WTC11 (cell line): Measurements from ENCODE around the gene GRK1. TPM values are rescaled to one million over a fixed set of nuclear protein-coding genes. Genes with fewer than 3 reads are reported as not detected.

Source experiments
- ATAC-seq: fragments of 200-7000 bp; cut with Tn5 transposase; 2 replicates; pipeline ENCODE4 v1.10.0; 2021; ENCODE audit warnings: mild to moderate bottlenecking, moderate library complexity
- CTCF ChIA-PET: fragments of 300-600 bp; sonication (Branson Sonifier 250); formaldehyde crosslinking; loops from one replicate; lab custom pipeline; 2021; ENCODE audit warnings: antibody characterized with exemption; lab: Charles Lee
- POLR2A ChIA-PET: fragments of 350-600 bp; sonication (Branson Sonifier 250); formaldehyde crosslinking; loops from one replicate; lab custom pipeline; 2021; ENCODE audit warnings: antibody characterized with exemption; lab: Charles Lee
- DNase-seq: peaks from one replicate; pipeline ENCODE4 v3.0.0; 2021; ENCODE audit warnings: low spot score
- H3K27ac Mint-ChIP-seq: 2 replicates; pipeline ENCODE4 v1.8.0; 2021; ENCODE audit warnings: mixed read lengths
- H3K27me3 Mint-ChIP-seq: 2 replicates; pipeline ENCODE4 v1.8.0; 2021; ENCODE audit warnings: low read depth, mild to moderate bottlenecking, moderate library complexity, mixed read lengths
- H3K36me3 Mint-ChIP-seq: 2 replicates; pipeline ENCODE4 v1.8.0; 2021; ENCODE audit warnings: mixed read lengths
- H3K4me1 Mint-ChIP-seq: 2 replicates; pipeline ENCODE4 v1.8.0; 2022; ENCODE audit warnings: mixed read lengths
- H3K4me3 Mint-ChIP-seq: 2 replicates; pipeline ENCODE4 v1.8.0; 2021; ENCODE audit warnings: mild to moderate bottlenecking, moderate library complexity, mixed read lengths
- H3K9me3 Mint-ChIP-seq: 2 replicates; pipeline ENCODE4 v1.8.0; 2021; ENCODE audit warnings: mixed read lengths
- CBFB ChIP-seq: sonication (generic); formaldehyde crosslinking; IDR thresholded peaks from 2 replicates; pipeline ENCODE4 v1.8.1; 2022; ENCODE audit warnings: mild to moderate bottlenecking, low read depth, missing genetic modification reagents
- CREM ChIP-seq: sonication (generic); formaldehyde crosslinking; IDR thresholded peaks from 2 replicates; pipeline ENCODE4 v1.8.1; 2022; ENCODE audit warnings: mild to moderate bottlenecking, missing genetic modification reagents, moderate library complexity
- GRHL2 ChIP-seq: fragments of 250-450 bp; sonication (Bioruptor Pico); IDR thresholded peaks from 2 replicates; pipeline ENCODE4 v1.8.0; 2022; ENCODE audit warnings: mild to moderate bottlenecking, moderate library complexity; ENCODE audit not compliant: insufficient replicate concordance, severe bottlenecking
- MXD4 ChIP-seq: fragments of 250-450 bp; sonication (Bioruptor Pico); IDR thresholded peaks from 2 replicates; pipeline ENCODE4 v1.8.0; 2021; ENCODE audit warnings: mild to moderate bottlenecking, moderate library complexity, borderline replicate concordance
- NFE2L1 ChIP-seq: sonication (generic); formaldehyde crosslinking; IDR thresholded peaks from 2 replicates; pipeline ENCODE4 v1.8.1; 2023; ENCODE audit warnings: missing genetic modification reagents
- NR2C2 ChIP-seq: sonication (generic); formaldehyde crosslinking; IDR thresholded peaks from 2 replicates; pipeline ENCODE4 v1.8.0; 2022; ENCODE audit warnings: mild to moderate bottlenecking, missing genetic modification reagents
- RORB ChIP-seq: fragments of 250-450 bp; sonication (Bioruptor Pico); IDR thresholded peaks from 2 replicates; pipeline ENCODE4 v1.9.0; 2021; ENCODE audit warnings: mild to moderate bottlenecking
- SMAD3 ChIP-seq: sonication (generic); formaldehyde crosslinking; IDR thresholded peaks from 2 replicates; pipeline ENCODE4 v1.8.0; 2022; ENCODE audit warnings: missing genetic modification reagents, mild to moderate bottlenecking, borderline replicate concordance
- SOX15 ChIP-seq: fragments of 250-450 bp; sonication (Bioruptor Pico); IDR thresholded peaks from 2 replicates; pipeline ENCODE4 v1.9.0; 2021; ENCODE audit warnings: mild to moderate bottlenecking
- TEAD1 ChIP-seq: sonication (generic); formaldehyde crosslinking; IDR thresholded peaks from 2 replicates; pipeline ENCODE4 v1.8.0; 2022; ENCODE audit warnings: mild to moderate bottlenecking, missing genetic modification reagents
- ZNF138 ChIP-seq: sonication (generic); formaldehyde crosslinking; conservative IDR thresholded peaks from 2 replicates; pipeline ENCODE4 v1.8.1; 2022; ENCODE audit warnings: mild to moderate bottlenecking, moderate library complexity, missing genetic modification reagents
- ZNF671 ChIP-seq: fragments of 250-450 bp; sonication (Bioruptor Pico); IDR thresholded peaks from 2 replicates; pipeline ENCODE4 v1.8.0; 2021; ENCODE audit warnings: mild to moderate bottlenecking
- total RNA-seq: library from RNA; stranded (reverse); gene quantifications from 3 replicates; pipeline ENCODE4 v1.2.3, GENCODE V29; 2021
- TF ChIP-seq, protein P1 (sequence below): sonication (generic); formaldehyde crosslinking; IDR thresholded peaks from 2 replicates; pipeline ENCODE4 v1.8.0; 2023; ENCODE audit warnings: missing genetic modification reagents
- TF ChIP-seq, protein P2 (sequence below): fragments of 250-450 bp; sonication (Bioruptor Pico); IDR thresholded peaks from 2 replicates; pipeline ENCODE4 v1.9.0; 2021; ENCODE audit warnings: moderate library complexity, mild to moderate bottlenecking, inconsistent platforms, borderline replicate concordance
- TF ChIP-seq, protein P3 (sequence below): sonication (generic); formaldehyde crosslinking; IDR thresholded peaks from 2 replicates; pipeline ENCODE4 v1.8.0; 2023; ENCODE audit warnings: missing genetic modification reagents, mild to moderate bottlenecking, borderline replicate concordance
- TF ChIP-seq, protein P4 (sequence below): sonication (generic); formaldehyde crosslinking; IDR thresholded peaks from 2 replicates; pipeline ENCODE4 v1.8.0; 2022; ENCODE audit warnings: mild to moderate bottlenecking, missing genetic modification reagents
- TF ChIP-seq, protein P5 (sequence below): sonication (generic); formaldehyde crosslinking; IDR thresholded peaks from 2 replicates; pipeline ENCODE4 v1.8.0; 2022; ENCODE audit warnings: mild to moderate bottlenecking, missing genetic modification reagents
- TF ChIP-seq, protein P6 (sequence below): fragments of 250-450 bp; sonication (Bioruptor Pico); IDR thresholded peaks from 2 replicates; pipeline ENCODE4 v1.9.0; 2021; ENCODE audit warnings: mild to moderate bottlenecking
- TF ChIP-seq, protein P7 (sequence below): sonication (generic); formaldehyde crosslinking; IDR thresholded peaks from 2 replicates; pipeline ENCODE4 v1.8.1; 2023; ENCODE audit warnings: mild to moderate bottlenecking, moderate library complexity, missing genetic modification reagents
- TF ChIP-seq, protein P8 (sequence below): sonication (generic); formaldehyde crosslinking; IDR thresholded peaks from 2 replicates; pipeline ENCODE4 v1.8.0; 2023; ENCODE audit warnings: mild to moderate bottlenecking, missing genetic modification reagents

The GRK1 gene
- total RNA-seq, 1 experiment from 2014 or later: 0.17 TPM

DNA sequence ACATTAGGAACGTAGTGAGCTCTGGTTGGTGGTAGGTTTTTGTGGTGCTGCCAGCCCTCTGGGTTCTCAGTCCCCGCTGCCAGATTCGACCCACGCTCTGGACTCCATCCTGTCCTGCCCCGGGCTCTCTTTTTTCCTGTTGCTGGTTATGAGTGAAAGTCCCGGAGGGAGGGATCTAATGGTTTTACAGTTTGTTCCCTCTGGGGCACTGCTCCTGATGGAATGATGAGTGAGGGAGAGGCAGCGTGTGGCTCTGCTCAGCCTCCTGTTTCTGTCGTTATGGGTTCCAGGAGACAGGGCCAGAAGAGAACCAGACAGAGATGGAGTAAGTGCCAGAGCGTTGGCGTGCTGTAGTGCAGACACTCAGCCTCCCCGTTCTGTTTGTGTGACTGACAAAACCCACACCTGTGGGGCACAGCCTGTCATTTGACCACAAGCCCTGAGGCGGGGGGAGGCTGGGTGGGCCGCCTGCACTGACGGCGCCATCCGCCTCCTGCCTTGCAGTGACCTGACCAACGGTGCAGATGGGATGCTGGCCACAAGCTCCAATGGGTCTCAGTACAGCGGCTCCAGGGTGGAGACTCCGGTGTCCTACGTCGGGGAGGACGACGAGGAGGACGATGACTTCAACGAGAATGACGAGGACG is 27.3 kb upstream of the GRK1 start:
- ATAC-seq: no peak
- POLR2A ChIA-PET: no interaction called here
- CTCF ChIA-PET: no interaction called here
- TF ChIP-seq GRHL2 (CRISPR knock-in tag) (no peak), NFE2L1 (no peak)
- TF ChIP-seq, protein P1, sequence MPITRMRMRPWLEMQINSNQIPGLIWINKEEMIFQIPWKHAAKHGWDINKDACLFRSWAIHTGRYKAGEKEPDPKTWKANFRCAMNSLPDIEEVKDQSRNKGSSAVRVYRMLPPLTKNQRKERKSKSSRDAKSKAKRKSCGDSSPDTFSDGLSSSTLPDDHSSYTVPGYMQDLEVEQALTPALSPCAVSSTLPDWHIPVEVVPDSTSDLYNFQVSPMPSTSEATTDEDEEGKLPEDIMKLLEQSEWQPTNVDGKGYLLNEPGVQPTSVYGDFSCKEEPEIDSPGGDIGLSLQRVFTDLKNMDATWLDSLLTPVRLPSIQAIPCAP (CRISPR knock-in tag): no peak
- TF ChIP-seq, protein P2, sequence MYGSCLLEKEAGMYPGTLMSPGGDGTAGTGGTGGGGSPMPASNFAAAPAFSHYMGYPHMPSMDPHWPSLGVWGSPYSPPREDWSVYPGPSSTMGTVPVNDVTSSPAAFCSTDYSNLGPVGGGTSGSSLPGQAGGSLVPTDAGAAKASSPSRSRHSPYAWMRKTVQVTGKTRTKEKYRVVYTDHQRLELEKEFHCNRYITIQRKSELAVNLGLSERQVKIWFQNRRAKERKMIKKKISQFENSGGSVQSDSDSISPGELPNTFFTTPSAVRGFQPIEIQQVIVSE (CRISPR knock-in tag): no peak
- TF ChIP-seq, protein P3, sequence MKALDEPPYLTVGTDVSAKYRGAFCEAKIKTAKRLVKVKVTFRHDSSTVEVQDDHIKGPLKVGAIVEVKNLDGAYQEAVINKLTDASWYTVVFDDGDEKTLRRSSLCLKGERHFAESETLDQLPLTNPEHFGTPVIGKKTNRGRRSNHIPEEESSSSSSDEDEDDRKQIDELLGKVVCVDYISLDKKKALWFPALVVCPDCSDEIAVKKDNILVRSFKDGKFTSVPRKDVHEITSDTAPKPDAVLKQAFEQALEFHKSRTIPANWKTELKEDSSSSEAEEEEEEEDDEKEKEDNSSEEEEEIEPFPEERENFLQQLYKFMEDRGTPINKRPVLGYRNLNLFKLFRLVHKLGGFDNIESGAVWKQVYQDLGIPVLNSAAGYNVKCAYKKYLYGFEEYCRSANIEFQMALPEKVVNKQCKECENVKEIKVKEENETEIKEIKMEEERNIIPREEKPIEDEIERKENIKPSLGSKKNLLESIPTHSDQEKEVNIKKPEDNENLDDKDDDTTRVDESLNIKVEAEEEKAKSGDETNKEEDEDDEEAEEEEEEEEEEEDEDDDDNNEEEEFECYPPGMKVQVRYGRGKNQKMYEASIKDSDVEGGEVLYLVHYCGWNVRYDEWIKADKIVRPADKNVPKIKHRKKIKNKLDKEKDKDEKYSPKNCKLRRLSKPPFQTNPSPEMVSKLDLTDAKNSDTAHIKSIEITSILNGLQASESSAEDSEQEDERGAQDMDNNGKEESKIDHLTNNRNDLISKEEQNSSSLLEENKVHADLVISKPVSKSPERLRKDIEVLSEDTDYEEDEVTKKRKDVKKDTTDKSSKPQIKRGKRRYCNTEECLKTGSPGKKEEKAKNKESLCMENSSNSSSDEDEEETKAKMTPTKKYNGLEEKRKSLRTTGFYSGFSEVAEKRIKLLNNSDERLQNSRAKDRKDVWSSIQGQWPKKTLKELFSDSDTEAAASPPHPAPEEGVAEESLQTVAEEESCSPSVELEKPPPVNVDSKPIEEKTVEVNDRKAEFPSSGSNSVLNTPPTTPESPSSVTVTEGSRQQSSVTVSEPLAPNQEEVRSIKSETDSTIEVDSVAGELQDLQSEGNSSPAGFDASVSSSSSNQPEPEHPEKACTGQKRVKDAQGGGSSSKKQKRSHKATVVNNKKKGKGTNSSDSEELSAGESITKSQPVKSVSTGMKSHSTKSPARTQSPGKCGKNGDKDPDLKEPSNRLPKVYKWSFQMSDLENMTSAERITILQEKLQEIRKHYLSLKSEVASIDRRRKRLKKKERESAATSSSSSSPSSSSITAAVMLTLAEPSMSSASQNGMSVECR: no peak
- peaks cover 26% of the 10 kb centered on the region for H3K9me3 Mint-ChIP-seq
- H3K27me3 Mint-ChIP-seq: no peaks in the 10 kb centered on the region
- H3K27ac Mint-ChIP-seq: no peak overlapping the region
- H3K4me1 Mint-ChIP-seq: no peaks in the 10 kb centered on the region
- no peak overlapping the region for H3K4me3 Mint-ChIP-seq
- H3K36me3 Mint-ChIP-seq: peaks cover 78% of the 10 kb centered on the region
- peak; percentile 7 for DNase-seq

DNA sequence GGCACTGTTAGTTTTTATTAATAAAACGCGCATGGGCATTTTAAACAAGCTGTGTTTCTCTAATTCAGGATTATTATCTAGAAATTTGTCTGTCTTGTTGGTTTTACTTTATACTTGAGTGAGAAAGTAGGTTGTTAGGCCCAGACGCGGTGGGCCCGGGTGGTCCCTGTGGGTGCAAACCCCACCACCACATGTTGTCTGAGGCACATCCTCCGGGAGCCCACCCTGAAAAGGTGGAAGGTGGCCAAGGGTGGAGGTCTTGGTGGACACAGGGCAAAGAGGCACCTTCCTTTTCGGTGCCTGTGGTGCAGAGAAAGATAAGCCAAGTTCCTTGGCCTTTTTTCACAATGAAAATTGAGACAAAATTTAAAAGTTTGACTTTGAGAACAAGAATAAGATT is 25.6 kb upstream of the GRK1 start:
- Mint-ChIP-seq H3K4me1 (no peaks in the 10 kb centered on the region), H3K4me3 (no peak overlapping the region), H3K36me3 (peaks cover 67% of the 10 kb centered on the region), H3K9me3 (peaks cover 28% of the 10 kb centered on the region), H3K27ac (no peak overlapping the region), H3K27me3 (no peaks in the 10 kb centered on the region)
- ATAC-seq (no peak), DNase-seq (no peak)
- ChIA-PET CTCF (no interaction called here), POLR2A (no interaction called here)
- TF ChIP-seq SMAD3 (CRISPR knock-in tag) (no peak), NR2C2 (CRISPR knock-in tag) (no peak), TEAD1 (CRISPR knock-in tag) (no peak), CBFB (no peak), ZNF138 (no peak), ZNF671 (CRISPR knock-in tag) (no peak), CREM (CRISPR knock-in tag) (no peak), SOX15 (CRISPR knock-in tag) (no peak), RORB (CRISPR knock-in tag) (no peak), MXD4 (CRISPR knock-in tag) (no peak)
- TF ChIP-seq, protein P4, sequence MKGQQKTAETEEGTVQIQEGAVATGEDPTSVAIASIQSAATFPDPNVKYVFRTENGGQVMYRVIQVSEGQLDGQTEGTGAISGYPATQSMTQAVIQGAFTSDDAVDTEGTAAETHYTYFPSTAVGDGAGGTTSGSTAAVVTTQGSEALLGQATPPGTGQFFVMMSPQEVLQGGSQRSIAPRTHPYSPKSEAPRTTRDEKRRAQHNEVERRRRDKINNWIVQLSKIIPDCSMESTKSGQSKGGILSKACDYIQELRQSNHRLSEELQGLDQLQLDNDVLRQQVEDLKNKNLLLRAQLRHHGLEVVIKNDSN (CRISPR knock-in tag): no peak
- TF ChIP-seq, protein P5, sequence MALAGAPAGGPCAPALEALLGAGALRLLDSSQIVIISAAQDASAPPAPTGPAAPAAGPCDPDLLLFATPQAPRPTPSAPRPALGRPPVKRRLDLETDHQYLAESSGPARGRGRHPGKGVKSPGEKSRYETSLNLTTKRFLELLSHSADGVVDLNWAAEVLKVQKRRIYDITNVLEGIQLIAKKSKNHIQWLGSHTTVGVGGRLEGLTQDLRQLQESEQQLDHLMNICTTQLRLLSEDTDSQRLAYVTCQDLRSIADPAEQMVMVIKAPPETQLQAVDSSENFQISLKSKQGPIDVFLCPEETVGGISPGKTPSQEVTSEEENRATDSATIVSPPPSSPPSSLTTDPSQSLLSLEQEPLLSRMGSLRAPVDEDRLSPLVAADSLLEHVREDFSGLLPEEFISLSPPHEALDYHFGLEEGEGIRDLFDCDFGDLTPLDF (CRISPR knock-in tag): no peak
- TF ChIP-seq, protein P6, sequence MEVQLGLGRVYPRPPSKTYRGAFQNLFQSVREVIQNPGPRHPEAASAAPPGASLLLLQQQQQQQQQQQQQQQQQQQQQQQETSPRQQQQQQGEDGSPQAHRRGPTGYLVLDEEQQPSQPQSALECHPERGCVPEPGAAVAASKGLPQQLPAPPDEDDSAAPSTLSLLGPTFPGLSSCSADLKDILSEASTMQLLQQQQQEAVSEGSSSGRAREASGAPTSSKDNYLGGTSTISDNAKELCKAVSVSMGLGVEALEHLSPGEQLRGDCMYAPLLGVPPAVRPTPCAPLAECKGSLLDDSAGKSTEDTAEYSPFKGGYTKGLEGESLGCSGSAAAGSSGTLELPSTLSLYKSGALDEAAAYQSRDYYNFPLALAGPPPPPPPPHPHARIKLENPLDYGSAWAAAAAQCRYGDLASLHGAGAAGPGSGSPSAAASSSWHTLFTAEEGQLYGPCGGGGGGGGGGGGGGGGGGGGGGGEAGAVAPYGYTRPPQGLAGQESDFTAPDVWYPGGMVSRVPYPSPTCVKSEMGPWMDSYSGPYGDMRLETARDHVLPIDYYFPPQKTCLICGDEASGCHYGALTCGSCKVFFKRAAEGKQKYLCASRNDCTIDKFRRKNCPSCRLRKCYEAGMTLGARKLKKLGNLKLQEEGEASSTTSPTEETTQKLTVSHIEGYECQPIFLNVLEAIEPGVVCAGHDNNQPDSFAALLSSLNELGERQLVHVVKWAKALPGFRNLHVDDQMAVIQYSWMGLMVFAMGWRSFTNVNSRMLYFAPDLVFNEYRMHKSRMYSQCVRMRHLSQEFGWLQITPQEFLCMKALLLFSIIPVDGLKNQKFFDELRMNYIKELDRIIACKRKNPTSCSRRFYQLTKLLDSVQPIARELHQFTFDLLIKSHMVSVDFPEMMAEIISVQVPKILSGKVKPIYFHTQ (CRISPR knock-in tag): no peak
- TF ChIP-seq, protein P7, sequence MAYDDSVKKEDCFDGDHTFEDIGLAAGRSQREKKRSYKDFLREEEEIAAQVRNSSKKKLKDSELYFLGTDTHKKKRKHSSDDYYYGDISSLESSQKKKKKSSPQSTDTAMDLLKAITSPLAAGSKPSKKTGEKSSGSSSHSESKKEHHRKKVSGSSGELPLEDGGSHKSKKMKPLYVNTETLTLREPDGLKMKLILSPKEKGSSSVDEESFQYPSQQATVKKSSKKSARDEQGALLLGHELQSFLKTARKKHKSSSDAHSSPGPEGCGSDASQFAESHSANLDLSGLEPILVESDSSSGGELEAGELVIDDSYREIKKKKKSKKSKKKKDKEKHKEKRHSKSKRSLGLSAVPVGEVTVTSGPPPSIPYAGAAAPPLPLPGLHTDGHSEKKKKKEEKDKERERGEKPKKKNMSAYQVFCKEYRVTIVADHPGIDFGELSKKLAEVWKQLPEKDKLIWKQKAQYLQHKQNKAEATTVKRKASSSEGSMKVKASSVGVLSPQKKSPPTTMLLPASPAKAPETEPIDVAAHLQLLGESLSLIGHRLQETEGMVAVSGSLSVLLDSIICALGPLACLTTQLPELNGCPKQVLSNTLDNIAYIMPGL (CRISPR knock-in tag): no peak
- TF ChIP-seq, protein P8, sequence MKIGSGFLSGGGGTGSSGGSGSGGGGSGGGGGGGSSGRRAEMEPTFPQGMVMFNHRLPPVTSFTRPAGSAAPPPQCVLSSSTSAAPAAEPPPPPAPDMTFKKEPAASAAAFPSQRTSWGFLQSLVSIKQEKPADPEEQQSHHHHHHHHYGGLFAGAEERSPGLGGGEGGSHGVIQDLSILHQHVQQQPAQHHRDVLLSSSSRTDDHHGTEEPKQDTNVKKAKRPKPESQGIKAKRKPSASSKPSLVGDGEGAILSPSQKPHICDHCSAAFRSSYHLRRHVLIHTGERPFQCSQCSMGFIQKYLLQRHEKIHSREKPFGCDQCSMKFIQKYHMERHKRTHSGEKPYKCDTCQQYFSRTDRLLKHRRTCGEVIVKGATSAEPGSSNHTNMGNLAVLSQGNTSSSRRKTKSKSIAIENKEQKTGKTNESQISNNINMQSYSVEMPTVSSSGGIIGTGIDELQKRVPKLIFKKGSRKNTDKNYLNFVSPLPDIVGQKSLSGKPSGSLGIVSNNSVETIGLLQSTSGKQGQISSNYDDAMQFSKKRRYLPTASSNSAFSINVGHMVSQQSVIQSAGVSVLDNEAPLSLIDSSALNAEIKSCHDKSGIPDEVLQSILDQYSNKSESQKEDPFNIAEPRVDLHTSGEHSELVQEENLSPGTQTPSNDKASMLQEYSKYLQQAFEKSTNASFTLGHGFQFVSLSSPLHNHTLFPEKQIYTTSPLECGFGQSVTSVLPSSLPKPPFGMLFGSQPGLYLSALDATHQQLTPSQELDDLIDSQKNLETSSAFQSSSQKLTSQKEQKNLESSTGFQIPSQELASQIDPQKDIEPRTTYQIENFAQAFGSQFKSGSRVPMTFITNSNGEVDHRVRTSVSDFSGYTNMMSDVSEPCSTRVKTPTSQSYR (CRISPR knock-in tag): no peak
